ENCODE measurements around the gene IL12B.

The IL12B gene

GRCh38 chr5:159345861-159346260, 15.6 kb upstream of the IL12B start:
- DNase-seq (ENCODE audit: low read depth), result no peak
- TF ChIP-seq, protein P1, sequence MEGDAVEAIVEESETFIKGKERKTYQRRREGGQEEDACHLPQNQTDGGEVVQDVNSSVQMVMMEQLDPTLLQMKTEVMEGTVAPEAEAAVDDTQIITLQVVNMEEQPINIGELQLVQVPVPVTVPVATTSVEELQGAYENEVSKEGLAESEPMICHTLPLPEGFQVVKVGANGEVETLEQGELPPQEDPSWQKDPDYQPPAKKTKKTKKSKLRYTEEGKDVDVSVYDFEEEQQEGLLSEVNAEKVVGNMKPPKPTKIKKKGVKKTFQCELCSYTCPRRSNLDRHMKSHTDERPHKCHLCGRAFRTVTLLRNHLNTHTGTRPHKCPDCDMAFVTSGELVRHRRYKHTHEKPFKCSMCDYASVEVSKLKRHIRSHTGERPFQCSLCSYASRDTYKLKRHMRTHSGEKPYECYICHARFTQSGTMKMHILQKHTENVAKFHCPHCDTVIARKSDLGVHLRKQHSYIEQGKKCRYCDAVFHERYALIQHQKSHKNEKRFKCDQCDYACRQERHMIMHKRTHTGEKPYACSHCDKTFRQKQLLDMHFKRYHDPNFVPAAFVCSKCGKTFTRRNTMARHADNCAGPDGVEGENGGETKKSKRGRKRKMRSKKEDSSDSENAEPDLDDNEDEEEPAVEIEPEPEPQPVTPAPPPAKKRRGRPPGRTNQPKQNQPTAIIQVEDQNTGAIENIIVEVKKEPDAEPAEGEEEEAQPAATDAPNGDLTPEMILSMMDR (IDR thresholded peaks at IDR 0.05; ENCODE audit: insufficient read depth, low read depth, low read length, missing control alignments), result no peak
- no peak overlapping the region for H3K4me3 ChIP-seq (ENCODE audit: low read depth, low read length)

GRCh38 chr5:159345336-159345735, 15.0 kb upstream of the IL12B start:
- DNase-seq (ENCODE audit: low read depth), result no peak
- TF ChIP-seq, protein P1 (IDR thresholded peaks at IDR 0.05; ENCODE audit: insufficient read depth, low read depth, low read length, missing control alignments), result no peak
- H3K4me3 ChIP-seq (ENCODE audit: low read depth, low read length), result no peak overlapping the region

DNA sequence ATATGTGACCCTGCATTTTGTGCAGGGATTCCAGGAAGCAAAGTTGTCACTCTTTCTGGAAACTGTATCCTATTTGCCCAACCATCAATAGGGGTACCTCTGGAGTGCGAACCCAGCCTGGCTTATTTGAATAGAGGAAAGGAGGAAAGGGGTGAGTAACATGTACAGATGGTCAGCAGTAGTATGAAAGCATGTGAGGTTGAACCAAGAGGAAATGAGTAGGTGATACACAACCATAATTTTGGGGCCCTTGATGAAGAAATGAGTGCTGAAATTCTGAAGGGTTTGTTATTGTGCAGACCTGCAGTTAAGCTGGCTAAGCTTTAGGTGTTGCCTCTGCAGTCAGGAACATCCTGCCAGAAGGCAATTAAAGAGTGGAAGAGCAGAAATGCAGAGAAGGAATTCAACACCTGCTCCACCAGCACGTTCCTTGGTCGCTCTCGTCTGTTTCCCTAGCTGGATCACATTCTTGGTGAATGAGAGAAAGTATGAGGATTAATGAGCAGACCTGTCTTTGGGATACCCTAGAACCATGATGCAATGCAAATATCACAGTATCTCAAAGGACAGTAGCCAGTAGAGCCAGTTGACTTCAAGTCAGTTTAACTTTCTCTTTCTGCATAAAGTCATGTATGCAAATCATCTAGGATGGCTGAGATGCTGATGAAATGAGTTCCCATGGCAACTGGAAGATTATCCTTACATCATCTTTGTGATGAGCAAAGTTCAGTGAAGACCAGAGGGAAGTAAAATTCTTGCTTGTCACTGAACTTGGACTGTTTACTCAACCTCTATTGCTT, 13.2 kb upstream of the IL12B start:
- DNase-seq (ENCODE audit: low read depth), result no peak
- TF ChIP-seq, protein P1 (IDR thresholded peaks at IDR 0.05; ENCODE audit: insufficient read depth, low read depth, low read length, missing control alignments), result no peak

DNA sequence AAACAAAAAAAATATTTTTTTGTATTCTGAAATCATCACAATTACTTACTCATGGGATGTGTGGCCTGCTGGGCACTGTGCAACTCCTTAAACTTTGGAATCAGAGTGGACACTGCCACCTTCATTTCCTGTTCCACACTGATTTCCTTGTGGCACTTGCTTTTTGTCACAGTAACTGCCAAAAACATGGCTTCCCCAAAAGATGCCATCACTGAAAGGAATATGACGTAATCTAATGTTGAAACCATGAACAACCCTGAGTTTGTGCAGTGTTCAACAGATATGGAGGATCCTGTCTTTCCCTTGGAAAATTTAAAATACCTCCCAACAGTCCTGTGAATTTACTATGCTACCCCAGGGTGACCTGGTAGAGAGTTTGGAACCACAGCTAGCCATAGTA, 12.6 kb upstream of the IL12B start:
- no peak overlapping the region for H3K4me3 ChIP-seq (ENCODE audit: low read depth, low read length)
- TF ChIP-seq, protein P1 (IDR thresholded peaks at IDR 0.05; ENCODE audit: insufficient read depth, low read depth, low read length, missing control alignments), result no peak
- no peak for DNase-seq (ENCODE audit: low read depth)

More for the DNA sequence above, 13.2 kb upstream of the IL12B start:
- H3K4me3 ChIP-seq (ENCODE audit: low read depth, low read length), result no peak overlapping the region

- no peak for DNase-seq (ENCODE audit: low read depth)
- TF ChIP-seq, protein P1 (IDR thresholded peaks at IDR 0.05; ENCODE audit: insufficient read depth, low read depth, low read length, missing control alignments), result no peak
- H3K4me3 ChIP-seq (ENCODE audit: low read depth, low read length), result no peak overlapping the region
Measured at GRCh38 chr5:159341906-159342310, 11.6 kb upstream of the IL12B start.

GRCh38 chr5:159341145-159341544, 10.9 kb upstream of the IL12B start:
- no peak overlapping the region for H3K4me3 ChIP-seq (ENCODE audit: low read depth, low read length)
- no peak for DNase-seq (ENCODE audit: low read depth)
- TF ChIP-seq, protein P1 (IDR thresholded peaks at IDR 0.05; ENCODE audit: insufficient read depth, low read depth, low read length, missing control alignments), result no peak

DNA sequence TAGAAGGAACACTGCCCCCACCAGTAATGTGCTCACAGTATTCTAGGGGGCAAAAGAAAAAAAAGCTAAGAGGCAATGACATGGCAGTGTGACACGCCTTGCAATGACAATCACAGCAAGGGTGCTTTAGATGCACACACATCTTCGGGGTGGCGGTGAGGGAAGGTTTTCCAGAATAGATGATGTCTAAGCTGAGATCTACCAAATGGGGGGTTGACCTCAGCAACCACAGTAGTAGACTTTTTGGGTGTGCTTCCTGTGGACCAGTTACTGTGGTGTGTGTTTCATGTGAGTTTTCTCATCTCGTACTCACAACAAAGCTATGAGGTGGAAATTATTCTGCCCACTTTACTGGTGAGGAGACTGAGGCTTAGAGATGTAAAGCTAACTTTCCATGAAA, 10.2 kb upstream of the IL12B start:
- no peak for DNase-seq (ENCODE audit: low read depth)
- no peak overlapping the region for H3K4me3 ChIP-seq (ENCODE audit: low read depth, low read length)
- TF ChIP-seq, protein P1 (IDR thresholded peaks at IDR 0.05; ENCODE audit: insufficient read depth, low read depth, low read length, missing control alignments), result no peak
